Measurements from ENCODE around the gene USP3. TPM values are rescaled to one million over a fixed set of nuclear protein-coding genes. Genes with fewer than 3 reads are reported as not detected.
"Not testable (repeated sequence)": the region's sequence is repeated elsewhere in the genome, so short reads cannot be mapped to it uniquely, and the experiment has no call there.

Gene USP3
- polyA plus RNA-seq, 1 of the 3 experiments (the other 2 are of a cell fraction): 9.3 TPM

DNA sequence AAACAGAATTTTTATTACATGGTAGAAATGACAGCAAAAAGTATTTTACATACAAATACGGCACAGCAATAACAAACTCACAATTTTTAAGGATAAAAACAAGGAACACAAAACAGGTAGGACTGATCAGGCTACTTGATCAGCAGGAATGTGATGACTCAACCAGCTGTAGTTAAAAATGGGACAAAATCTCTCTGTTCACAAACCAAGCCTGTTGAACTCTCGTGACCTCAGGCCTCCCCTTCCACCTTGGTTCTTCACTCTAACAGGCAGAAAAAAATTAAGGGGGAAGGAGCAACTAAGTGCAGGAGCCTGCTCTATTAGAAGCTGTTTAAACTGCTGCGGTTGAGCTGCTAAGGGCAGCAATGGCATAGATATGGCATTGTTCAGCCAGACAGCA lies 111.5 kb downstream of the USP3 start:
- Histone ChIP-seq H3K27me3 (ENCODE audit: insufficient read depth) (no peaks in the 10 kb centered on the region), H3K36me3 (replicated peaks in 1 of 2; ENCODE audit: control insufficient read depth in 1 of 2, insufficient read depth in 2 of 2, low read length in 1 of 2) (peaks cover 9 to 11% of the 10 kb centered on the region in 2 experiments), H3K4me1 (ENCODE audit: control insufficient read depth in 1 of 2, insufficient read depth in 2 of 2, low read depth in 1 of 2, low read length in 1 of 2) (peaks cover 0 to 8% of the 10 kb centered on the region in 2 experiments; a peak in 1 of 4 replicates), H3K9ac (no peak overlapping the region), H3K27ac (ENCODE audit: low read depth in 2 of 2, low read length in 1 of 2) (no peak overlapping the region), H3K9me3 (no peaks in the 10 kb centered on the region), H2AFZ (ENCODE audit: low read depth) (no peak overlapping the region), H3K79me2 (ENCODE audit: insufficient read depth) (no peaks in the 10 kb centered on the region), H4K20me1 (ENCODE audit: insufficient read depth) (no peaks in the 10 kb centered on the region), H3K4me3 (ENCODE audit: low read depth in 2 of 2, low read length in 1 of 2) (no peak overlapping the region), H3K9me2 (no peaks in the 10 kb centered on the region), H3F3A (replicated peaks; ENCODE audit: insufficient read depth) (peaks cover 8% of the 10 kb centered on the region), H3K4me2 (no peak overlapping the region)
- WGBS (ENCODE audit: low lambda C conversion rate): 88% methylated on average over 3 of the region's 3 CpGs
- POLR2A ChIA-PET: no interaction called here
- DNase-seq: no peak
- TF ChIP-seq FOSL2 (IDR thresholded peaks at IDR 0.05; ENCODE audit: borderline replicate concordance, low read depth) (0 out of 2 replicates have a peak, but pooled peaks have one; percentile 4), GABPA (IDR thresholded peaks at IDR 0.05; ENCODE audit: low read depth) (no peak), POLR2AphosphoS5 (IDR thresholded peaks at IDR 0.05; ENCODE audit: low read depth, low read length) (no peak), EP300 (IDR thresholded peaks at IDR 0.05; ENCODE audit: borderline replicate concordance in 1 of 2, low read depth in 1 of 2, low read length in 1 of 2) (no peak), TCF12 (IDR thresholded peaks at IDR 0.05) (no peak), RXRA (IDR thresholded peaks at IDR 0.05; ENCODE audit: borderline replicate concordance, low read depth) (0 out of 2 replicates have a peak, but pooled peaks have one; percentile 33), RFX5 (IDR thresholded peaks at IDR 0.05; ENCODE audit: low read length) (no peak), SIN3A (IDR thresholded peaks at IDR 0.05; ENCODE audit: borderline replicate concordance, low read depth, low read length) (no peak)
- TF ChIP-seq, protein P1, sequence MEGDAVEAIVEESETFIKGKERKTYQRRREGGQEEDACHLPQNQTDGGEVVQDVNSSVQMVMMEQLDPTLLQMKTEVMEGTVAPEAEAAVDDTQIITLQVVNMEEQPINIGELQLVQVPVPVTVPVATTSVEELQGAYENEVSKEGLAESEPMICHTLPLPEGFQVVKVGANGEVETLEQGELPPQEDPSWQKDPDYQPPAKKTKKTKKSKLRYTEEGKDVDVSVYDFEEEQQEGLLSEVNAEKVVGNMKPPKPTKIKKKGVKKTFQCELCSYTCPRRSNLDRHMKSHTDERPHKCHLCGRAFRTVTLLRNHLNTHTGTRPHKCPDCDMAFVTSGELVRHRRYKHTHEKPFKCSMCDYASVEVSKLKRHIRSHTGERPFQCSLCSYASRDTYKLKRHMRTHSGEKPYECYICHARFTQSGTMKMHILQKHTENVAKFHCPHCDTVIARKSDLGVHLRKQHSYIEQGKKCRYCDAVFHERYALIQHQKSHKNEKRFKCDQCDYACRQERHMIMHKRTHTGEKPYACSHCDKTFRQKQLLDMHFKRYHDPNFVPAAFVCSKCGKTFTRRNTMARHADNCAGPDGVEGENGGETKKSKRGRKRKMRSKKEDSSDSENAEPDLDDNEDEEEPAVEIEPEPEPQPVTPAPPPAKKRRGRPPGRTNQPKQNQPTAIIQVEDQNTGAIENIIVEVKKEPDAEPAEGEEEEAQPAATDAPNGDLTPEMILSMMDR (IDR thresholded peaks at IDR 0.05): no peak
- TF ChIP-seq, protein P2, sequence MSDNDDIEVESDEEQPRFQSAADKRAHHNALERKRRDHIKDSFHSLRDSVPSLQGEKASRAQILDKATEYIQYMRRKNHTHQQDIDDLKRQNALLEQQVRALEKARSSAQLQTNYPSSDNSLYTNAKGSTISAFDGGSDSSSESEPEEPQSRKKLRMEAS (IDR thresholded peaks at IDR 0.05; ENCODE audit: low read depth): no peak
- CTCF ChIA-PET: interaction anchor here (1.1 to 8.9 kb wide), 3 partner anchors 15 to 453 kb away, joined by 3 to 84 read pairs (median 4); no protein-coding TSS in a partner anchor

DNA sequence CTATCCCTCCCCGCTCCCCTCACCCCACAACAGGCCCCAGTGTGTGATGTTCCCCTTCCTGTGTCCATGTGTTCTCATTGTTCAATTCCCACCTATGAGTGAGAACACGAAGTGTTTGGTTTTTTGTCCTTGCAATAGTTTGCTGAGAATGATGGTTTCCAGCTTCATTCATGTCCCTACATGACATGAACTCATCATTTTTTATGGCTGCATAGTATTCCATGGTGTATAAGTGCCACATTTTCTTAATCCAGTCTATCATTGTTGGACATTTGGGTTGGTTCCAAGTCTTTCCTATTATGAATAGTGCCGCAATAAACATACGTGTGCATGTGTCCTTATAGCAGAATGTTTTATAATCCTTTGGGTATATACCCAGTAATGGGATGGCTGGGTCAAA lies 112.8 kb downstream of the USP3 start:
- H3K27ac ChIP-seq (ENCODE audit: low read depth in 2 of 2, low read length in 1 of 2); H3F3A ChIP-seq (replicated peaks; ENCODE audit: insufficient read depth); POLR2A ChIA-PET; H3K9me3 ChIP-seq; H3K4me3 ChIP-seq (ENCODE audit: low read depth in 2 of 2, low read length in 1 of 2); H3K27me3 ChIP-seq (ENCODE audit: insufficient read depth); H2AFZ ChIP-seq (ENCODE audit: low read depth); H3K79me2 ChIP-seq (ENCODE audit: insufficient read depth); H3K4me1 ChIP-seq (ENCODE audit: control insufficient read depth in 1 of 2, insufficient read depth in 2 of 2, low read depth in 1 of 2, low read length in 1 of 2); DNase-seq; H3K9ac ChIP-seq; H4K20me1 ChIP-seq (ENCODE audit: insufficient read depth); H3K4me2 ChIP-seq; H3K9me2 ChIP-seq: not testable (repeated sequence)
- CTCF ChIA-PET: interaction anchor here (1.2 to 8.9 kb wide), 2 partner anchors 13 to 452 kb away, joined by 3 to 84 read pairs; no protein-coding TSS in a partner anchor
- H3K36me3 ChIP-seq (replicated peaks in 1 of 2; ENCODE audit: control insufficient read depth in 1 of 2, insufficient read depth in 2 of 2, low read length in 1 of 2): peaks cover 13 to 18% of the 10 kb centered on the region in 2 experiments
- 93% methylated on average over 4 of the region's 4 CpGs for WGBS (ENCODE audit: low lambda C conversion rate)

DNA sequence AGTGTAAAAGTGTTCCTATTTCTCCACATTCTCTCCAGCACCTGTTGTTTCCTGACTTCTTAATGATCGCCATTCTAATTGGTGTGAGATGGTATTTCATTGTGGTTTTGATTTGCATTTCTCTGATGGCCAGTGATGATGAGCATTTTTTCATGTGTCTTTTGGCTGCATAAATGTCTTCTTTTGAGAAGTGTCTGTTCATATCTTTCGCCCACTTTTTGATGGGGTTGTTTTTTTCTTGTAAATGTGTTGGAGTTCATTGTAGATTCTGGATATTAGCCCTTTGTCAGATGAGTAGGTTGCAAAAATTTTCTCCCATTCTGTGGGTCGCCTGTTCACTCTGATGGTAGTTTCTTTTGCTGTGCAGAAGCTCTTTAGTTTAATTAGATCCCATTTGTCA lies 113.2 kb downstream of the USP3 start:
- H2AFZ ChIP-seq (ENCODE audit: low read depth); H3K27ac ChIP-seq (ENCODE audit: low read depth in 2 of 2, low read length in 1 of 2); H3K4me1 ChIP-seq (ENCODE audit: control insufficient read depth in 1 of 2, insufficient read depth in 2 of 2, low read depth in 1 of 2, low read length in 1 of 2); H3F3A ChIP-seq (replicated peaks; ENCODE audit: insufficient read depth); DNase-seq; CTCF ChIA-PET; H3K4me3 ChIP-seq (ENCODE audit: low read depth in 2 of 2, low read length in 1 of 2); H3K27me3 ChIP-seq (ENCODE audit: insufficient read depth); H4K20me1 ChIP-seq (ENCODE audit: insufficient read depth); H3K9me2 ChIP-seq; H3K79me2 ChIP-seq (ENCODE audit: insufficient read depth); H3K9me3 ChIP-seq; H3K9ac ChIP-seq; POLR2A ChIA-PET; H3K4me2 ChIP-seq: not testable (repeated sequence)
- 91% methylated on average over 3 of the region's 3 CpGs for WGBS (ENCODE audit: low lambda C conversion rate)
- H3K36me3 ChIP-seq (replicated peaks in 1 of 2; ENCODE audit: control insufficient read depth in 1 of 2, insufficient read depth in 2 of 2, low read length in 1 of 2): peaks cover 15 to 23% of the 10 kb centered on the region in 2 experiments

DNA sequence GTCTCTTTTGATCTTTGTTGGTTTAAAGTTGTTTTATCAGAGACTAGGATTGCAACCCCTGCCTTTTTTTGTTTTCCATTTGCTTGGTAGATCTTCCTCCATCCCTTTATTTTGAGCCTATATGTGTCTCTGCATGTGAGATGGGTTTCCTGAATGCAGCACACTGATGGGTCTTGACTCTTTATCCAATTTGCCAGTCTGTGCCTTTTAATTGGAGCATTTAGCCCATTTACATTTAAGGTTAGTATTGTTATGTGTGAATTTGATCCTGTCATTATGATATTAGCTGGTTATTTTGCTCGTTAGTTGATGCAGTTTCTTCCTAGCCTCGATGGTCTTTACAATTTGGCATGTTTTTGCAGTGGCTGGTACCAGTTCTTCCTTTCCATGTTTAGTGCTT lies 116.4 kb downstream of the USP3 start:
- H3K4me2 ChIP-seq; H3F3A ChIP-seq (replicated peaks; ENCODE audit: insufficient read depth); H3K4me1 ChIP-seq (ENCODE audit: control insufficient read depth in 1 of 2, insufficient read depth in 2 of 2, low read depth in 1 of 2, low read length in 1 of 2); CTCF ChIA-PET; H2AFZ ChIP-seq (ENCODE audit: low read depth); H3K9me3 ChIP-seq; H3K27ac ChIP-seq (ENCODE audit: low read depth in 2 of 2, low read length in 1 of 2); H3K9me2 ChIP-seq; H4K20me1 ChIP-seq (ENCODE audit: insufficient read depth); DNase-seq; H3K4me3 ChIP-seq (ENCODE audit: low read depth in 2 of 2, low read length in 1 of 2); H3K27me3 ChIP-seq (ENCODE audit: insufficient read depth); H3K79me2 ChIP-seq (ENCODE audit: insufficient read depth); H3K9ac ChIP-seq; POLR2A ChIA-PET: not testable (repeated sequence)
- 70% methylated on average over 2 of the region's 2 CpGs for WGBS (ENCODE audit: low lambda C conversion rate)
- peaks cover 22 to 34% of the 10 kb centered on the region in 2 experiments for H3K36me3 ChIP-seq (replicated peaks in 1 of 2; ENCODE audit: control insufficient read depth in 1 of 2, insufficient read depth in 2 of 2, low read length in 1 of 2)

All from SK-N-SH (cell line).